ENCODE measurements around the gene TRABD2A.
"Not testable (repeated sequence)": the region's sequence is repeated elsewhere in the genome, so short reads cannot be mapped to it uniquely, and the experiment has no call there.

Gene TRABD2A

DNA sequence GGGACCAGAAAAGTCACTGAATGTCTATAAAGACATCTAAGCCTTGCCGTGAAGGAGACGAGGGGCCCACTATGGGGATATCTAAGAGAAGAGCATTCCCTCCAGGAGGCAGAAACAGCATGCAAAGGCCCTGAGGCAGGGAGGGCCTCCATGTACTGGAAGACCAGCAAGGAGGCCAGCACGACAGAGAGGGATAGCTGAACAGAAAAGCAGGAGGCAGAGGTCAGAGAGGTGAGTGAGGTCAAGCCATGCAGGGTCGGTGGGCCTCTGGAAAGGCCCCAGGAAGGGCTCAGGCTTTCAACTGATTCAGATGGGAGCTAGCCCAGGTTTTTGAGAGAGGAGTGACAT, 5.7 kb downstream of the TRABD2A start:
- H3K27ac ChIP-seq (ENCODE audit: low read length) = no peak overlapping the region
- no peak overlapping the region for H3K9ac ChIP-seq (ENCODE audit: low read length)
- no peak overlapping the region for H2AFZ ChIP-seq (ENCODE audit: low read length)
- no peaks in the 10 kb centered on the region for H3K79me2 ChIP-seq (ENCODE audit: low read length)
- H3K9me3 ChIP-seq (replicated peaks; ENCODE audit: insufficient read depth, low read length) = no peaks in the 10 kb centered on the region
- no peaks in the 10 kb centered on the region for H3K4me1 ChIP-seq (ENCODE audit: low read length)
- TF ChIP-seq EZH2 (optimal IDR thresholded peaks at IDR 0.05; ENCODE audit: low read depth, low read length) (no peak), EZH2phosphoT487 (IDR thresholded peaks at IDR 0.05; ENCODE audit: low read length) (no peak)
- TF ChIP-seq, protein P1, sequence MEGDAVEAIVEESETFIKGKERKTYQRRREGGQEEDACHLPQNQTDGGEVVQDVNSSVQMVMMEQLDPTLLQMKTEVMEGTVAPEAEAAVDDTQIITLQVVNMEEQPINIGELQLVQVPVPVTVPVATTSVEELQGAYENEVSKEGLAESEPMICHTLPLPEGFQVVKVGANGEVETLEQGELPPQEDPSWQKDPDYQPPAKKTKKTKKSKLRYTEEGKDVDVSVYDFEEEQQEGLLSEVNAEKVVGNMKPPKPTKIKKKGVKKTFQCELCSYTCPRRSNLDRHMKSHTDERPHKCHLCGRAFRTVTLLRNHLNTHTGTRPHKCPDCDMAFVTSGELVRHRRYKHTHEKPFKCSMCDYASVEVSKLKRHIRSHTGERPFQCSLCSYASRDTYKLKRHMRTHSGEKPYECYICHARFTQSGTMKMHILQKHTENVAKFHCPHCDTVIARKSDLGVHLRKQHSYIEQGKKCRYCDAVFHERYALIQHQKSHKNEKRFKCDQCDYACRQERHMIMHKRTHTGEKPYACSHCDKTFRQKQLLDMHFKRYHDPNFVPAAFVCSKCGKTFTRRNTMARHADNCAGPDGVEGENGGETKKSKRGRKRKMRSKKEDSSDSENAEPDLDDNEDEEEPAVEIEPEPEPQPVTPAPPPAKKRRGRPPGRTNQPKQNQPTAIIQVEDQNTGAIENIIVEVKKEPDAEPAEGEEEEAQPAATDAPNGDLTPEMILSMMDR (IDR thresholded peaks at IDR 0.05; ENCODE audit: low read length) = no peak
- H3K36me3 ChIP-seq (replicated peaks; ENCODE audit: insufficient read depth, low read length) = no peaks in the 10 kb centered on the region
- H3K4me3 ChIP-seq (ENCODE audit: low read length) = no peak overlapping the region
- no peak for DNase-seq
- no peaks in the 10 kb centered on the region for H4K20me1 ChIP-seq (ENCODE audit: insufficient read depth, low read length)
- H3K9me2 ChIP-seq (replicated peaks; ENCODE audit: insufficient read depth, low read length) = no peaks in the 10 kb centered on the region
- H3F3A ChIP-seq (ENCODE audit: insufficient read depth, low read length) = no peaks in the 10 kb centered on the region
- H3K27me3 ChIP-seq (replicated peaks; ENCODE audit: insufficient read depth, low read length) = peaks cover 15% of the 10 kb centered on the region
- H3K4me2 ChIP-seq (ENCODE audit: low read depth, low read length) = no peak overlapping the region

DNA sequence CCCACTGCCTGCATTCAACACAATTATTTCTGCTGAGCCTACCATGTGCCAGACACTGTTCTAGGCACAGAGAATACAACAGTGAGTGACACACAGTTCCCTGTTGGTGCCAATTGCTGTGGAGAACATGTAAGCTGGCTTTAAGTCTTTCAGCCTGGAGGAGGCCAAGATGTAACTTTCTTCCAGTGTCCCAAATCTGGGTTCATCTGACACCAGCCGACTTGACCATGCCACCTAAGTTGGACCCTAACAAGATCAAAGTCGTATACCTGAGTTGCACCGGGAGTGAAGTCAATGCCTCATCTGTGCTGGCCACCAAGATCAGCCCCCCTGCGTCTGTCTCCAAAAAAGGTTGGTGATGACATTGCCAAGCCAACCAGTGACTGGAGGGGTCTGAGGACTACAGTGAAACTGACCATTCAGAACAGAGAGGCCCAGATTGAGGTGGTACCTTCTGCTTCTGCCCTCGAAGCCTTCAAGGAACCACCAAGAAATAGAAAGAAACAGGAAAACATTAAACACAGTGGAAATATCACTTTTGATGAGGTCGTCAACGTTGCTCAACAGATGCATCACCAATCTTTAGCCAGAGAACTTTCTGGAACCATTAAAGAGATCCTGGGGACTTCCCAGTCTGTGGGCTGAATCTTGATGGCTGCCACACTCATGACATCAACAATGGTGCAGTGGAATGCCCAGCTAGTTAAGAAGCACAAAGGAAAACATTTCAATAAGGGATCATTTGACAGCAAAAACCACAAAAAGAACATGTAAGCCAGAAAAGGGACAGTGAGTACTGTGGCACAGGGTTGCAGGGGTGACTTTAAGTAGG, 6.3 kb downstream of the TRABD2A start:
- Histone ChIP-seq H3K4me3 (ENCODE audit: low read length) (no peak overlapping the region), H3K79me2 (ENCODE audit: low read length) (no peaks in the 10 kb centered on the region), H3K9me3 (replicated peaks; ENCODE audit: insufficient read depth, low read length) (no peaks in the 10 kb centered on the region), H3K4me1 (ENCODE audit: low read length) (no peaks in the 10 kb centered on the region), H2AFZ (ENCODE audit: low read length) (no peak overlapping the region), H3K4me2 (ENCODE audit: low read depth, low read length) (no peak overlapping the region), H3K27me3 (replicated peaks; ENCODE audit: insufficient read depth, low read length) (0 out of 2 replicates have a peak, but pooled peaks cover 12% of the 10 kb centered on the region), H3F3A (ENCODE audit: insufficient read depth, low read length) (no peaks in the 10 kb centered on the region), H3K36me3 (replicated peaks; ENCODE audit: insufficient read depth, low read length) (no peaks in the 10 kb centered on the region), H3K9me2 (replicated peaks; ENCODE audit: insufficient read depth, low read length) (no peaks in the 10 kb centered on the region), H4K20me1 (ENCODE audit: insufficient read depth, low read length) (no peaks in the 10 kb centered on the region), H3K27ac (ENCODE audit: low read length) (no peak overlapping the region), H3K9ac (ENCODE audit: low read length) (no peak overlapping the region)
- no peak for DNase-seq
- no peak for TF ChIP-seq EZH2 (optimal IDR thresholded peaks at IDR 0.05; ENCODE audit: low read depth, low read length)
- TF ChIP-seq EZH2phosphoT487 (IDR thresholded peaks at IDR 0.05; ENCODE audit: low read length) = no peak
- TF ChIP-seq, protein P1 (IDR thresholded peaks at IDR 0.05; ENCODE audit: low read length) = no peak

DNA sequence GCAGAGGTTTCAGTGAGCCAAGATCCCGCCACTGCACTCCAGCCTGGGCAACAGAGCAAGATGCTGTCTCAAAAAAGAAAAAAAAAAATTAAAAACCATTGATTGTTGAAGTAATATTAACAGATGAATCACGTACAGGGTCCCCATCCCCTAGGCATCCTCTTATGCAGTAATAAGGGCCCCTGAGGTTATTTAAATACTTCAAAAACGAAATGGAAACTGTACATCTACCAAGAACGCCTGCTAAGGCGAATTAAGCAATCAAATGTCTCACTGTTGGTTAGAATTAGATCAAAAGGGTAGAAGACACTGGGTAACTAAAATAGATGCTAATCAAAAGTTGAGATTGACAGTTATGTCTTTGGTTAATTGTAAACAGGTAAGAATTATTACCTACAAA, 7.5 kb downstream of the TRABD2A start:
- Histone ChIP-seq H3K36me3 (replicated peaks; ENCODE audit: insufficient read depth, low read length) (no peaks in the 10 kb centered on the region), H3K4me1 (ENCODE audit: low read length) (no peaks in the 10 kb centered on the region), H3K4me3 (ENCODE audit: low read length) (no peak overlapping the region), H3K79me2 (ENCODE audit: low read length) (no peaks in the 10 kb centered on the region), H3K4me2 (ENCODE audit: low read depth, low read length) (no peak overlapping the region), H4K20me1 (ENCODE audit: insufficient read depth, low read length) (no peaks in the 10 kb centered on the region), H3K9ac (ENCODE audit: low read length) (no peak overlapping the region), H3K27me3 (replicated peaks; ENCODE audit: insufficient read depth, low read length) (no peaks in the 10 kb centered on the region), H3K27ac (ENCODE audit: low read length) (no peak overlapping the region), H3K9me3 (replicated peaks; ENCODE audit: insufficient read depth, low read length) (no peaks in the 10 kb centered on the region), H3K9me2 (replicated peaks; ENCODE audit: insufficient read depth, low read length) (no peaks in the 10 kb centered on the region), H3F3A (ENCODE audit: insufficient read depth, low read length) (no peaks in the 10 kb centered on the region), H2AFZ (ENCODE audit: low read length) (no peak overlapping the region)
- TF ChIP-seq, protein P1 (IDR thresholded peaks at IDR 0.05; ENCODE audit: low read length) = no peak
- TF ChIP-seq EZH2phosphoT487 (IDR thresholded peaks at IDR 0.05; ENCODE audit: low read length) = no peak
- TF ChIP-seq EZH2 (optimal IDR thresholded peaks at IDR 0.05; ENCODE audit: low read depth, low read length) = no peak
- no peak for DNase-seq

- H3K9me3 ChIP-seq (replicated peaks; ENCODE audit: insufficient read depth, low read length); H3K27me3 ChIP-seq (replicated peaks; ENCODE audit: insufficient read depth, low read length); H2AFZ ChIP-seq (ENCODE audit: low read length); H3K27ac ChIP-seq (ENCODE audit: low read length); H3K4me2 ChIP-seq (ENCODE audit: low read depth, low read length); H3F3A ChIP-seq (ENCODE audit: insufficient read depth, low read length); H3K36me3 ChIP-seq (replicated peaks; ENCODE audit: insufficient read depth, low read length); H4K20me1 ChIP-seq (ENCODE audit: insufficient read depth, low read length); H3K79me2 ChIP-seq (ENCODE audit: low read length); H3K4me1 ChIP-seq (ENCODE audit: low read length); DNase-seq; H3K9me2 ChIP-seq (replicated peaks; ENCODE audit: insufficient read depth, low read length); H3K9ac ChIP-seq (ENCODE audit: low read length); H3K4me3 ChIP-seq (ENCODE audit: low read length): not testable (repeated sequence)
These were observed 8.2 kb downstream of the TRABD2A start for GRCh38 chr2:84872691-84873090.
